Thoracic aorta (tissue), 2 donors: ENCODE measurements around the gene ACSS1. TPM values are rescaled to one million over a fixed set of nuclear protein-coding genes. Genes with fewer than 3 reads are reported as not detected.
A peak's percentile ranks its signal among the peaks of the same experiment; 100 is the strongest.

Experiments
- ATAC-seq: fragments of 150-250 bp; one replicate; pipeline ENCODE4 v1.8.0; 2017; ENCODE audit warnings: low read depth; ENCODE audit not compliant: insufficient number of reproducible peaks, low FRiP score
- DNase-seq: peaks from one replicate; pipeline ENCODE4 v3.0.0-alpha.2; 2020; ENCODE audit warnings: low spot score
- H3K27ac ChIP-seq, 2 donors: fragments of 200-600 bp; sonication (generic); 1 replicate in 1 of 2; 2 replicates in 1 of 2; pipeline ENCODE4 v1.5.1; 2016; ENCODE audit warnings: mild to moderate bottlenecking in 2 of 2, moderate library complexity in 2 of 2
- H3K27me3 ChIP-seq: fragments of 200-600 bp; sonication (generic); replicated peaks from 2 replicates; pipeline ENCODE4 v1.6.0; 2016; ENCODE audit warnings: mild to moderate bottlenecking; ENCODE audit not compliant: insufficient read depth
- H3K36me3 ChIP-seq: fragments of 200-600 bp; sonication (generic); one replicate; pipeline ENCODE4 v1.5.1; 2016
- H3K4me1 ChIP-seq, 2 donors: fragments of 200-600 bp; sonication (generic); 1 replicate in 1 of 2; 2 replicates in 1 of 2; pipeline versions ENCODE4 v1.5.1 to v1.6.0; 2016; ENCODE audit warnings: low read depth in 2 of 2, mild to moderate bottlenecking in 1 of 2; ENCODE audit not compliant: control insufficient read depth in 1 of 2
- H3K4me3 ChIP-seq: fragments of 200-600 bp; sonication (generic); 2 replicates; pipeline ENCODE4 v1.5.1; 2016; ENCODE audit warnings: mild to moderate bottlenecking
- H3K9me3 ChIP-seq: fragments of 200-600 bp; sonication (generic); 2 replicates; pipeline ENCODE4 v1.5.1; 2016
- CTCF ChIP-seq: fragments of 200-600 bp; sonication (generic); IDR thresholded peaks from one replicate; pipeline ENCODE4 v1.5.1; 2019; ENCODE audit warnings: antibody characterized with exemption
- total RNA-seq, 2 donors: library from RNA; depleted of rRNA; stranded (reverse); fragments of >200 nt; gene quantifications; one replicate each; pipeline versions ENCODE4 v1.1.0 to v1.2.3, GENCODE V29; 2016

The ACSS1 gene
- total RNA-seq, 2 donors from 2014 or later = 26.0 to 31.7 TPM

- no peak for DNase-seq
- ATAC-seq = no peak
- Histone ChIP-seq H3K4me1 (peaks cover 7 to 24% of the 10 kb centered on the region in 2 donors), H3K27ac (no peak overlapping the region), H3K4me3 (peak overlapping the region; percentile 59), H3K36me3 (no peaks in the 10 kb centered on the region), H3K9me3 (no peaks in the 10 kb centered on the region), H3K27me3 (peaks cover 5% of the 10 kb centered on the region)
- TF ChIP-seq CTCF = no peak
Measured at GRCh38 chr20:25076731-25077609, 19.0 kb upstream of the ACSS1 start.

- Histone ChIP-seq H3K36me3 (no peaks in the 10 kb centered on the region), H3K27ac (no peak overlapping the region), H3K4me1 (peaks cover 7 to 16% of the 10 kb centered on the region in 2 donors), H3K9me3 (no peaks in the 10 kb centered on the region), H3K27me3 (peaks cover 5% of the 10 kb centered on the region), H3K4me3 (no peak overlapping the region)
- DNase-seq (no peak), ATAC-seq (no peak)
- no peak for TF ChIP-seq CTCF
Measured at GRCh38 chr20:25076201-25076600, 18.3 kb upstream of the ACSS1 start.

- H3K36me3 ChIP-seq = no peaks in the 10 kb centered on the region
- TF ChIP-seq CTCF = no peak
- H3K9me3 ChIP-seq = no peaks in the 10 kb centered on the region
- no peaks in the 10 kb centered on the region for H3K27me3 ChIP-seq
- no peak for DNase-seq
- no peak overlapping the region for H3K4me3 ChIP-seq
- H3K27ac ChIP-seq = no peak overlapping the region
- no peak for ATAC-seq
- peaks cover 7 to 13% of the 10 kb centered on the region in 2 donors for H3K4me1 ChIP-seq
Measured at GRCh38 chr20:25073544-25073943, 15.6 kb upstream of the ACSS1 start.

GRCh38 chr20:25072226-25072811 lies 14.4 kb upstream of the ACSS1 start:
- no peaks in the 10 kb centered on the region for H3K27me3 ChIP-seq
- no peak for TF ChIP-seq CTCF

GRCh38 chr20:25071734-25072133 lies 13.8 kb upstream of the ACSS1 start:
- Histone ChIP-seq H3K27ac (no peak overlapping the region), H3K36me3 (no peaks in the 10 kb centered on the region), H3K27me3 (no peaks in the 10 kb centered on the region), H3K9me3 (no peaks in the 10 kb centered on the region), H3K4me1 (no peaks in the 10 kb centered on the region), H3K4me3 (no peak overlapping the region)
- no peak for TF ChIP-seq CTCF
- no peak for ATAC-seq
- no peak for DNase-seq

More at GRCh38 chr20:25072226-25072811, 14.4 kb upstream of the ACSS1 start:
- Histone ChIP-seq H3K4me1 (peaks cover 0 to 4% of the 10 kb centered on the region in 2 donors), H3K27ac (no peak overlapping the region), H3K4me3 (no peak overlapping the region), H3K36me3 (no peaks in the 10 kb centered on the region), H3K9me3 (no peaks in the 10 kb centered on the region)
- DNase-seq = no peak
- no peak for ATAC-seq
